ENCODE results near the gene GNG7.
"Not testable (repeated sequence)": the region's sequence is repeated elsewhere in the genome, so short reads cannot be mapped to it uniquely, and the experiment has no call there.

GNG7 gene

GRCh38 chr19:2619076-2619475 lies 83.4 kb downstream of the GNG7 start:
- DNase-seq (ENCODE audit: low spot score), result no peak

GRCh38 chr19:2618611-2619010 lies 83.9 kb downstream of the GNG7 start:
- peak; percentile 75 for DNase-seq (ENCODE audit: low spot score)

GRCh38 chr19:2617393-2618165 lies 84.9 kb downstream of the GNG7 start:
- no peak for DNase-seq (ENCODE audit: low spot score)

- no peak for DNase-seq (ENCODE audit: low spot score)
Observed at GRCh38 chr19:2616741-2617392, 85.6 kb downstream of the GNG7 start.

GRCh38 chr19:2615782-2616181 lies 86.7 kb downstream of the GNG7 start:
- no peak for DNase-seq (ENCODE audit: low spot score)

- DNase-seq (ENCODE audit: low spot score), result peak; percentile 69
Observed at GRCh38 chr19:2613507-2614295, 88.8 kb downstream of the GNG7 start.

GRCh38 chr19:2612619-2613249 lies 89.8 kb downstream of the GNG7 start:
- no peak for DNase-seq (ENCODE audit: low spot score)

GRCh38 chr19:2611483-2612464 lies 90.7 kb downstream of the GNG7 start:
- no peak for DNase-seq (ENCODE audit: low spot score)

- DNase-seq (ENCODE audit: low spot score), result peak; percentile 89
Observed at GRCh38 chr19:2610637-2611482, 91.6 kb downstream of the GNG7 start.

GRCh38 chr19:2609389-2610116 lies 92.9 kb downstream of the GNG7 start:
- DNase-seq (ENCODE audit: low spot score), result no peak

- DNase-seq (ENCODE audit: low spot score), result not testable (repeated sequence)
Observed at GRCh38 chr19:2609034-2609388, 93.5 kb downstream of the GNG7 start.

GRCh38 chr19:2608602-2608922 lies 93.9 kb downstream of the GNG7 start:
- no peak for DNase-seq (ENCODE audit: low spot score)

GRCh38 chr19:2607712-2608601 lies 94.5 kb downstream of the GNG7 start:
- peak; percentile 77 for DNase-seq (ENCODE audit: low spot score)

GRCh38 chr19:2606774-2607173 lies 95.7 kb downstream of the GNG7 start:
- not testable (repeated sequence) for DNase-seq (ENCODE audit: low spot score)

GRCh38 chr19:2605889-2606288 lies 96.6 kb downstream of the GNG7 start:
- not testable (repeated sequence) for DNase-seq (ENCODE audit: low spot score)

- no peak for DNase-seq (ENCODE audit: low spot score)
Observed at GRCh38 chr19:2604747-2605329, 97.7 kb downstream of the GNG7 start.

- no peak for DNase-seq (ENCODE audit: low spot score)
Observed at GRCh38 chr19:2603334-2603733, 99.2 kb downstream of the GNG7 start.
